Upper lobe of right lung (tissue), 1 donor: ENCODE results near the gene PHKA1. TPM values are rescaled to one million over a fixed set of nuclear protein-coding genes. Genes with fewer than 3 reads are reported as not detected.
"Not testable (repeated sequence)": the region's sequence is repeated elsewhere in the genome, so short reads cannot be mapped to it uniquely, and the experiment has no call there.

Experiments
- ATAC-seq: fragments of 200-7000 bp; cut with Tn5 transposase; one replicate; pipeline ENCODE4 v1.9.1; 2020; ENCODE audit warnings: mild to moderate bottlenecking, moderate library complexity
- DNase-seq: peaks from one replicate; pipeline ENCODE4 v3.0.0-alpha.2; 2020
- H3K27ac ChIP-seq: fragments of 200-600 bp; one replicate; pipeline ENCODE4 v1.8.0; 2022
- H3K27me3 ChIP-seq: fragments of 200-600 bp; one replicate; pipeline ENCODE4 v1.8.0; 2022; ENCODE audit warnings: mild to moderate bottlenecking
- H3K36me3 ChIP-seq: fragments of 200-600 bp; one replicate; pipeline ENCODE4 v1.8.0; 2022
- H3K4me1 ChIP-seq: fragments of 200-600 bp; one replicate; pipeline ENCODE4 v1.8.0; 2022
- H3K4me3 ChIP-seq: fragments of 200-600 bp; one replicate; pipeline ENCODE4 v1.8.0; 2022; ENCODE audit warnings: mild to moderate bottlenecking
- H3K9me3 ChIP-seq: fragments of 200-600 bp; one replicate; pipeline ENCODE4 v1.8.0; 2022
- CTCF ChIP-seq: fragments of 200-600 bp; IDR thresholded peaks from one replicate; pipeline ENCODE4 v1.8.0; 2022; ENCODE audit warnings: antibody characterized with exemption
- intact Hi-C: fragments of 100-400 bp; cut with DNase I; formaldehyde crosslinking; loops from one replicate; pipeline ENCODE4 v1.11.0; 2022
- total RNA-seq: library from RNA; stranded (reverse); fragmentation: NEBNext Ultra II Directional; extraction: Animal tissue kit (Norgen Biotek cat#: 25700); gene quantifications from one replicate; pipeline ENCODE4 v1.2.1, GENCODE V29; 2021
- donor health status: DM: no; HTN: yes; CAD: no; lungs with severe emphysema.

Gene PHKA1
- total RNA-seq, 1 donor from 2014 or later: 4.2 TPM

- intact Hi-C loops: no loop called here
- Histone ChIP-seq H3K36me3 (no peaks in the 10 kb centered on the region), H3K27me3 (no peaks in the 10 kb centered on the region), H3K27ac (no peak overlapping the region), H3K9me3 (no peaks in the 10 kb centered on the region), H3K4me1 (no peaks in the 10 kb centered on the region), H3K4me3 (no peak overlapping the region)
- no peak for TF ChIP-seq CTCF
- ATAC-seq (no peak), DNase-seq (no peak)
Observed at GRCh38 chrX:72676465-72676864, 37.6 kb downstream of the PHKA1 start.

DNA sequence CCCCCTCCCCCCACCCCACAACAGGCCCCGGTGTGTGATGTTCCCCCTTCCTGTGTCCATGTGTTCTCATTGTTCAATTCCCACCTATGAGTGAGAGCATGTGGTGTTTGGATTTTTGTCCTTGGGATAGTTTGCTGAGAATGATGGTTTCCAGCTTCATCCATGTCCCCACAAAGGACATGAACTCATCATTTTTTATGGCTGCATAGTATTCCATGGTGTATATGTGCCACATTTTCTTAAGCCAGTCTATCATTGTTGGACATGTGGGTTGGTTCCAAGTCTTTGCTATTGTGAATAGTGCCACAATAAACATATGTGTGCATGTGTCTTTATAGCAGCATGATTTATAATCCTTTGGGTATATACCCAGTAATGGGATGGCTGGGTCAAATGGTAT is 40.2 kb downstream of the PHKA1 start:
- H3K9me3 ChIP-seq, H3K36me3 ChIP-seq, DNase-seq, intact Hi-C loops, H3K4me1 ChIP-seq, ATAC-seq, H3K27me3 ChIP-seq, H3K27ac ChIP-seq, H3K4me3 ChIP-seq: not testable (repeated sequence)

- H3K4me3 ChIP-seq, ATAC-seq, H3K4me1 ChIP-seq, H3K27ac ChIP-seq, H3K36me3 ChIP-seq, H3K27me3 ChIP-seq, H3K9me3 ChIP-seq, intact Hi-C loops, DNase-seq: not testable (repeated sequence)
Observed at GRCh38 chrX:72669508-72669907, 44.6 kb downstream of the PHKA1 start.

DNA sequence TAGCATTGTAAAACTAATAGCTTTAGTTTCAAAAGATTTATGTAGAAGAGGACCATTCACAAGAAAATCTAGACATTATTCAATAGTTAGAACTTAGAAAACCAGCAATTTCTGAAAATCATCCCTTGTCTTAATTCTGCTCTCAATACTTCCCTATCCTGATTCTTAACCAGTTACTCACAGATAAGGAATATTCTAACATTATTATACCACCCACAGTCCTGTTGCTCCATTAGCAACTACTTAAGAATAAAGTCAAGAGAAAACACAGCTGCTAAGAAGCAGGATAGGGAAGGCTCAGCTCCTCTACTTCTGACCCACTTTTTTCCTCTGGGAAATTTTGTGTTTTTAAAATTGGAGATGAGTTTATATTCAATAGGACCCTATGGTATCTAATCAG is 47.7 kb downstream of the PHKA1 start:
- Histone ChIP-seq H3K9me3 (no peaks in the 10 kb centered on the region), H3K4me1 (no peaks in the 10 kb centered on the region), H3K4me3 (no peak overlapping the region), H3K27me3 (no peaks in the 10 kb centered on the region), H3K36me3 (no peaks in the 10 kb centered on the region), H3K27ac (no peak overlapping the region)
- no peak for ATAC-seq
- TF ChIP-seq CTCF: no peak
- intact Hi-C loops: no loop called here
- no peak for DNase-seq

GRCh38 chrX:72663737-72664136 is 50.4 kb downstream of the PHKA1 start:
- ATAC-seq: no peak
- no peak for TF ChIP-seq CTCF
- no peak for DNase-seq
- H3K4me3 ChIP-seq: no peak overlapping the region
- no peak overlapping the region for H3K27ac ChIP-seq
- no peaks in the 10 kb centered on the region for H3K4me1 ChIP-seq
- H3K36me3 ChIP-seq: no peaks in the 10 kb centered on the region
- H3K9me3 ChIP-seq: no peaks in the 10 kb centered on the region
- H3K27me3 ChIP-seq: no peaks in the 10 kb centered on the region
- intact Hi-C loops: no loop called here

- no peaks in the 10 kb centered on the region for H3K36me3 ChIP-seq
- ATAC-seq (no peak), DNase-seq (no peak)
- H3K27me3 ChIP-seq: no peaks in the 10 kb centered on the region
- TF ChIP-seq CTCF: no peak
- H3K4me3 ChIP-seq: no peak overlapping the region
- H3K4me1 ChIP-seq: no peaks in the 10 kb centered on the region
- no peak overlapping the region for H3K27ac ChIP-seq
- intact Hi-C loops: no loop called here
- H3K9me3 ChIP-seq: no peaks in the 10 kb centered on the region
Observed at GRCh38 chrX:72662020-72662747, 51.9 kb downstream of the PHKA1 start.

GRCh38 chrX:72659723-72660122 is 54.4 kb downstream of the PHKA1 start:
- Histone ChIP-seq H3K4me3 (no peak overlapping the region), H3K9me3 (no peaks in the 10 kb centered on the region), H3K36me3 (no peaks in the 10 kb centered on the region), H3K27me3 (no peaks in the 10 kb centered on the region), H3K27ac (no peak overlapping the region), H3K4me1 (no peaks in the 10 kb centered on the region)
- ATAC-seq: no peak
- DNase-seq: no peak
- intact Hi-C loops: no loop called here
- no peak for TF ChIP-seq CTCF
